Measurements from ENCODE around the gene TBX5. TPM values are rescaled to one million over a fixed set of nuclear protein-coding genes. Genes with fewer than 3 reads are reported as not detected.

Gene TBX5
- total RNA-seq, 1 donor from 2014 or later = 75.1 TPM

DNA sequence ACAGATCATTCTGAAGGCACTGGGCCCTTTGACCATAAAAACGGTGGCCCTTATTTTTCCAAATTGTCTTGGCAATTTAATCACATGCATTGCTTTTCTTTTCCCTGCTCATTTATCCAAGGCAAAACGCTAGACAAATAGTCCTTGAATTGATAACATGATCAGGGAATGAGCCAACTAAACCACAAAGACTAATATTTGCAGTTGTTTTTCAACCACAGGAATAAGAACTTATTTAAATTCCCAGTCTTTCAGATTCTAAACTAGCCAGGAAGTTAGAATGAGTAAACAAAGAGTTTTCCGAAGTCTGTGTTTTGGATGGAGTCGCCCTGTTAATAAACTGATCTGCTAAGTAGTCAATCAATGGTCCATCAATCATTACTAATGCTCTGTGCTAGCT is 14.9 kb downstream of the TBX5 start:
- intact Hi-C loops (cut with micrococcal nuclease) = no loop called here
- no peak for DNase-seq
- Histone ChIP-seq H3K27me3 (ENCODE audit: low read depth) (peaks cover 14% of the 10 kb centered on the region), H3K9me3 (replicated peaks) (no peaks in the 10 kb centered on the region), H3K4me1 (peaks cover 69% of the 10 kb centered on the region), H3K27ac (replicated peaks) (peak overlapping the region; percentile 62), H3K36me3 (peaks cover 25% of the 10 kb centered on the region), H3K4me3 (no peak overlapping the region)
- TF ChIP-seq, protein P1, sequence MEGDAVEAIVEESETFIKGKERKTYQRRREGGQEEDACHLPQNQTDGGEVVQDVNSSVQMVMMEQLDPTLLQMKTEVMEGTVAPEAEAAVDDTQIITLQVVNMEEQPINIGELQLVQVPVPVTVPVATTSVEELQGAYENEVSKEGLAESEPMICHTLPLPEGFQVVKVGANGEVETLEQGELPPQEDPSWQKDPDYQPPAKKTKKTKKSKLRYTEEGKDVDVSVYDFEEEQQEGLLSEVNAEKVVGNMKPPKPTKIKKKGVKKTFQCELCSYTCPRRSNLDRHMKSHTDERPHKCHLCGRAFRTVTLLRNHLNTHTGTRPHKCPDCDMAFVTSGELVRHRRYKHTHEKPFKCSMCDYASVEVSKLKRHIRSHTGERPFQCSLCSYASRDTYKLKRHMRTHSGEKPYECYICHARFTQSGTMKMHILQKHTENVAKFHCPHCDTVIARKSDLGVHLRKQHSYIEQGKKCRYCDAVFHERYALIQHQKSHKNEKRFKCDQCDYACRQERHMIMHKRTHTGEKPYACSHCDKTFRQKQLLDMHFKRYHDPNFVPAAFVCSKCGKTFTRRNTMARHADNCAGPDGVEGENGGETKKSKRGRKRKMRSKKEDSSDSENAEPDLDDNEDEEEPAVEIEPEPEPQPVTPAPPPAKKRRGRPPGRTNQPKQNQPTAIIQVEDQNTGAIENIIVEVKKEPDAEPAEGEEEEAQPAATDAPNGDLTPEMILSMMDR (IDR thresholded peaks at IDR 0.05; ENCODE audit: borderline replicate concordance) = no peak

DNA sequence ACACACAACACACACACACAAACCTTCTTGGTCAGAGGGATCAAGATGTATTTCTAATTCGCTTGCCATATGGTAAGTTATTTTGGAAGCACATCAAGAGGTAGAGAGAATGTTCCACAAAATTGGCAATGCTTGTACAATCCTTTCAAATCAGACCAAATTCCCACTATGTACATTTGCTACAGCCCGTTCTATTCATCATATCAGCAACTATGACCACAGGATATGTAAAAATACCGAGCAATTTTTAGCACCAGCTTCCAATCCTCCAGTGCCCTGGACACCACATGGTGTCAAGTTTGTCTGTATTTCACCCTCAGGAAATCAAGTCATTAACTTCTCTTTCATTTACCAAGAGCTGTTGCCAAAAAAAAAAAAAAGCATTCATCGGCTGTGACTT is 21.2 kb downstream of the TBX5 start:
- DNase-seq = no peak
- TF ChIP-seq, protein P1 (IDR thresholded peaks at IDR 0.05; ENCODE audit: borderline replicate concordance) = no peak
- peaks cover 21% of the 10 kb centered on the region for H3K36me3 ChIP-seq
- no peak overlapping the region for H3K4me3 ChIP-seq
- no peaks in the 10 kb centered on the region for H3K9me3 ChIP-seq (replicated peaks)
- intact Hi-C loops (cut with micrococcal nuclease) = no loop called here
- H3K4me1 ChIP-seq = peaks cover 52% of the 10 kb centered on the region
- peak overlapping the region; percentile 67 for H3K27ac ChIP-seq (replicated peaks)
- H3K27me3 ChIP-seq (ENCODE audit: low read depth) = no peaks in the 10 kb centered on the region

DNA sequence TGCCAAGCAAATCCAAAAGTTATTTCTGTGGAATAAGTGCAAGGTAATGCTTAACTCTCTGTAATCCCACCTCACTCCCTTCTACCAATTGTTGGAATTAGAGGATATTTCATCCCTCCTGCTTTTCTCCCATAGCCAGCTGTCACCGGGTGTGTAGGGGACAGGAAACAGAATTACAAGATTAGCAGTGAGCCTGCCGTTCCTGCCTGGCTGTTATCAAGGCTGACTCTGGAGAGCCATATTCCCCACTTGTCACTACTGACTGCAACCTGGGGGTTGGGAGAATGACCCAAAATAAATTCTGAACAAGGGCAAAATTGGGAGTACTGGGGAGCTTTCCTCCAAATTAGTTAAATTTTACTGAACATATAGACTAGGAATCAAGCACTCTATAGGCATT is 24.8 kb downstream of the TBX5 start:
- no peaks in the 10 kb centered on the region for H3K27me3 ChIP-seq (ENCODE audit: low read depth)
- H3K4me3 ChIP-seq = no peak overlapping the region
- TF ChIP-seq, protein P1 (IDR thresholded peaks at IDR 0.05; ENCODE audit: borderline replicate concordance) = no peak
- peaks cover 25% of the 10 kb centered on the region for H3K36me3 ChIP-seq
- H3K4me1 ChIP-seq = peaks cover 68% of the 10 kb centered on the region
- H3K9me3 ChIP-seq (replicated peaks) = no peaks in the 10 kb centered on the region
- intact Hi-C loops (cut with micrococcal nuclease) = no loop called here
- peak overlapping the region; percentile 79 for H3K27ac ChIP-seq (replicated peaks)
- no peak for DNase-seq

- TF ChIP-seq, protein P1 (IDR thresholded peaks at IDR 0.05; ENCODE audit: borderline replicate concordance) = no peak
- Histone ChIP-seq H3K4me3 (no peak overlapping the region), H3K27ac (replicated peaks) (peak overlapping the region; percentile 8), H3K27me3 (ENCODE audit: low read depth) (no peaks in the 10 kb centered on the region), H3K4me1 (peaks cover 51% of the 10 kb centered on the region), H3K36me3 (peaks cover 8% of the 10 kb centered on the region), H3K9me3 (replicated peaks) (no peaks in the 10 kb centered on the region)
- intact Hi-C loops (cut with micrococcal nuclease) = no loop called here
- no peak for DNase-seq
Observed at GRCh38 chr12:114371733-114372132, 34.2 kb downstream of the TBX5 start.

DNA sequence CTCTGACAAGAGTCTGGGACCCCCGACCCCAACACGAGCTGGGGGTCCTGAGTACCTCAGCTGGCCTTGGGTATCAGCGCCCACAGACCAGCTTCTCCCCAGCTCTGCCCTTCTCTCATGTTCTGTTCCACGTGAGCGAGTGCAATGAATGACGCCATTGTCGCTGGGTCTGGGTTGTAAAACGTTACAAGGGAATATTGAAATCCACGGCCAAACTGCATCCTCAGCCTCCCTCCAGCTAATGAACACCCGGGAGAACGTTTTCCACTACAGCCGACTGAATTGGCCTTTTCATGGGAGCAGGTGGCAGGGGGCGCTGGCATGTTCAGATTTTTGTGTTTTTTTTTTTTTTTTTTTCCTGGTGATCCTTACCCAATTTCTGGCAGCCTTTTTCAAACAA is 34.7 kb downstream of the TBX5 start:
- TF ChIP-seq, protein P1 (IDR thresholded peaks at IDR 0.05; ENCODE audit: borderline replicate concordance) = no peak
- H3K36me3 ChIP-seq = peaks cover 13% of the 10 kb centered on the region
- no peak for DNase-seq

More for the DNA sequence above, 34.7 kb downstream of the TBX5 start:
- intact Hi-C loops (cut with micrococcal nuclease) = no loop called here
- Histone ChIP-seq H3K4me1 (peaks cover 46% of the 10 kb centered on the region), H3K4me3 (no peak overlapping the region), H3K27ac (replicated peaks) (peak overlapping the region; percentile 8), H3K9me3 (replicated peaks) (no peaks in the 10 kb centered on the region), H3K27me3 (ENCODE audit: low read depth) (no peaks in the 10 kb centered on the region)
